GM19351 (cell line): ENCODE data around the gene GNG7.
"Not testable (repeated sequence)": the region's sequence is repeated elsewhere in the genome, so short reads cannot be mapped to it uniquely, and the experiment has no call there.

Source experiments
- ATAC-seq: cut with Tn5 transposase; IDR thresholded peaks from one replicate; pipeline ENCODE4 v1.9.1; 2021; ENCODE audit warnings: mild to moderate bottlenecking, moderate library complexity; ENCODE audit not compliant: unreplicated experiment

GNG7 gene

GRCh38 chr19:2625434-2625833 lies 77.1 kb downstream of the GNG7 start:
- ATAC-seq, result no peak

GRCh38 chr19:2624537-2625091 lies 77.9 kb downstream of the GNG7 start:
- no peak for ATAC-seq

- ATAC-seq, result no peak
Observed at GRCh38 chr19:2623798-2624197, 78.7 kb downstream of the GNG7 start.

GRCh38 chr19:2622371-2622961 lies 80.0 kb downstream of the GNG7 start:
- not testable (repeated sequence) for ATAC-seq

GRCh38 chr19:2619076-2619475 lies 83.4 kb downstream of the GNG7 start:
- no peak for ATAC-seq

GRCh38 chr19:2618611-2619010 lies 83.9 kb downstream of the GNG7 start:
- ATAC-seq, result no peak

- ATAC-seq, result no peak
Observed at GRCh38 chr19:2617393-2618165, 84.9 kb downstream of the GNG7 start.

GRCh38 chr19:2616741-2617392 lies 85.6 kb downstream of the GNG7 start:
- ATAC-seq, result no peak

GRCh38 chr19:2615782-2616181 lies 86.7 kb downstream of the GNG7 start:
- no peak for ATAC-seq

GRCh38 chr19:2613507-2614295 lies 88.8 kb downstream of the GNG7 start:
- no peak for ATAC-seq

- ATAC-seq, result no peak
Observed at GRCh38 chr19:2612619-2613249, 89.8 kb downstream of the GNG7 start.

GRCh38 chr19:2611483-2612464 lies 90.7 kb downstream of the GNG7 start:
- ATAC-seq, result no peak

- ATAC-seq, result peak; percentile 34
Observed at GRCh38 chr19:2610637-2611482, 91.6 kb downstream of the GNG7 start.

GRCh38 chr19:2609389-2610116 lies 92.9 kb downstream of the GNG7 start:
- ATAC-seq, result no peak

- not testable (repeated sequence) for ATAC-seq
Observed at GRCh38 chr19:2609034-2609388, 93.5 kb downstream of the GNG7 start.

GRCh38 chr19:2608602-2608922 lies 93.9 kb downstream of the GNG7 start:
- ATAC-seq, result no peak

- ATAC-seq, result no peak
Observed at GRCh38 chr19:2607712-2608601, 94.5 kb downstream of the GNG7 start.
